ENCODE results near the gene SVIL.

The SVIL gene

GRCh38 chr10:29600821-29601220, 34.0 kb downstream of the SVIL start:
- FAIRE-seq = no peak
- TF ChIP-seq CTCF (IDR thresholded peaks at IDR 0.05; ENCODE audit: insufficient read depth, missing control alignments) = no peak
- no peak for DNase-seq (ENCODE audit: insufficient read length, low spot score)

- DNase-seq (ENCODE audit: insufficient read length, low spot score) (no peak), FAIRE-seq (no peak)
- no peak for TF ChIP-seq CTCF (IDR thresholded peaks at IDR 0.05; ENCODE audit: insufficient read depth, missing control alignments)
These were observed 34.7 kb downstream of the SVIL start for GRCh38 chr10:29600067-29600466.

- DNase-seq (ENCODE audit: insufficient read length, low spot score) = no peak
- FAIRE-seq = no peak
- TF ChIP-seq CTCF (IDR thresholded peaks at IDR 0.05; ENCODE audit: insufficient read depth, missing control alignments) = no peak
These were observed 35.9 kb downstream of the SVIL start for GRCh38 chr10:29598851-29599311.

- DNase-seq (ENCODE audit: insufficient read length, low spot score) = no peak
- no peak for FAIRE-seq
These were observed 37.9 kb downstream of the SVIL start for GRCh38 chr10:29596826-29597225.

GRCh38 chr10:29596356-29596755, 38.4 kb downstream of the SVIL start:
- FAIRE-seq = no peak
- no peak for TF ChIP-seq CTCF (IDR thresholded peaks at IDR 0.05; ENCODE audit: insufficient read depth, missing control alignments)
- no peak for DNase-seq (ENCODE audit: insufficient read length, low spot score)

More at GRCh38 chr10:29596826-29597225, 37.9 kb downstream of the SVIL start:
- no peak for TF ChIP-seq CTCF (IDR thresholded peaks at IDR 0.05; ENCODE audit: insufficient read depth, missing control alignments)

GRCh38 chr10:29595636-29596225, 39.0 kb downstream of the SVIL start:
- no peak for FAIRE-seq
- no peak for DNase-seq (ENCODE audit: insufficient read length, low spot score)
- TF ChIP-seq CTCF (IDR thresholded peaks at IDR 0.05; ENCODE audit: insufficient read depth, missing control alignments) = no peak

GRCh38 chr10:29595146-29595545, 39.6 kb downstream of the SVIL start:
- FAIRE-seq (no peak), DNase-seq (ENCODE audit: insufficient read length, low spot score) (no peak)
- TF ChIP-seq CTCF (IDR thresholded peaks at IDR 0.05; ENCODE audit: insufficient read depth, missing control alignments) = no peak

Data from D721Med (cell line).